GM18519 (cell line): ENCODE data around the gene RAC3.

Experiments
- ATAC-seq: cut with Tn5 transposase; IDR thresholded peaks from one replicate; pipeline ENCODE4 v1.9.1; 2021; ENCODE audit warnings: mild to moderate bottlenecking, moderate library complexity; ENCODE audit not compliant: unreplicated experiment, low FRiP score

The RAC3 gene

GRCh38 chr17:82031303-82031884 lies at the start of gene RAC3:
Gene RAC3, plus strand, starts transcription at chr17:82031678. Its CDS starts 84 bp downstream, at chr17:82031762.
- ATAC-seq: no peak

- no peak for ATAC-seq
Observed at GRCh38 chr17:81983011-81983638, 48.4 kb upstream of the RAC3 start.

GRCh38 chr17:81983639-81984373 lies 47.7 kb upstream of the RAC3 start:
- no peak for ATAC-seq

- ATAC-seq: no peak
Observed at GRCh38 chr17:81984773-81985410, 46.6 kb upstream of the RAC3 start.

- no peak for ATAC-seq
Observed at GRCh38 chr17:81986606-81987005, 44.9 kb upstream of the RAC3 start.

GRCh38 chr17:81987161-81987770 lies 44.2 kb upstream of the RAC3 start:
- ATAC-seq: no peak

- no peak for ATAC-seq
Observed at GRCh38 chr17:81990836-81991683, 40.4 kb upstream of the RAC3 start.

- ATAC-seq: no peak
Observed at GRCh38 chr17:81991684-81992305, 39.7 kb upstream of the RAC3 start.

GRCh38 chr17:81992306-81993102 lies 39.0 kb upstream of the RAC3 start:
- ATAC-seq: no peak

GRCh38 chr17:81993729-81994592 lies 37.5 kb upstream of the RAC3 start:
- ATAC-seq: no peak

GRCh38 chr17:81994593-81995462 lies 36.6 kb upstream of the RAC3 start:
- ATAC-seq: no peak

GRCh38 chr17:81995463-81996231 lies 35.8 kb upstream of the RAC3 start:
- no peak for ATAC-seq

- ATAC-seq: no peak
Observed at GRCh38 chr17:81996232-81996756, 35.2 kb upstream of the RAC3 start.

- ATAC-seq: no peak
Observed at GRCh38 chr17:81996757-81997441, 34.6 kb upstream of the RAC3 start.

GRCh38 chr17:81998212-81998611 lies 33.3 kb upstream of the RAC3 start:
- no peak for ATAC-seq
